H1 (cell line): ENCODE measurements around the gene TANC1. TPM values are rescaled to one million over a fixed set of nuclear protein-coding genes. Genes with fewer than 3 reads are reported as not detected.

ENCODE experiments used
- CTCF ChIA-PET: fragments of 300-600 bp; sonication (Branson Sonifier 250); formaldehyde crosslinking; loops from one replicate; lab custom pipeline; 2021; ENCODE audit not compliant: partially characterized antibody; lab: Charles Lee
- POLR2A ChIA-PET: fragments of 300-600 bp; sonication (Branson Sonifier 250); formaldehyde crosslinking; loops from one replicate; lab custom pipeline; 2021; ENCODE audit warnings: inconsistent platforms; ENCODE audit not compliant: partially characterized antibody; lab: Charles Lee
- DNase-seq, 2 experiments: peaks; one replicate each; pipeline versions ENCODE4 v3.0.0 to v3.0.0-alpha.2; 2010 to 2022; ENCODE audit warnings: low spot score in 2 of 2, low read depth in 1 of 2, mixed read lengths in 1 of 2
- FAIRE-seq: peaks from 2 replicates; lab custom pipeline; 2011; peaks lifted over from hg19 to GRCh38; lab: Jason Lieb, UNC
- H2AFZ ChIP-seq: 2 replicates; pipeline ENCODE4 v1.8.1; 2012; ENCODE audit warnings: low read length, inconsistent platforms
- H2AK5ac ChIP-seq: 2 replicates; pipeline ENCODE4 v1.6.1; 2013; ENCODE audit warnings: low read depth, low read length
- H2BK120ac ChIP-seq: replicated peaks from 2 replicates; pipeline ENCODE3; 2013; ENCODE audit warnings: low read depth, low read length, inconsistent platforms
- H2BK12ac ChIP-seq: 2 replicates; pipeline ENCODE4 v1.6.1; 2013; ENCODE audit warnings: low read depth, low read length
- H2BK15ac ChIP-seq: 2 replicates; pipeline ENCODE4 v1.6.1; 2013; ENCODE audit warnings: low read length
- H2BK20ac ChIP-seq: 2 replicates; pipeline ENCODE4 v1.6.1; 2013; ENCODE audit warnings: low read length
- H2BK5ac ChIP-seq: 2 replicates; pipeline ENCODE4 v1.6.1; 2013; ENCODE audit warnings: low read depth, low read length
- H3K14ac ChIP-seq: 2 replicates; pipeline ENCODE4 v1.6.1; 2013; ENCODE audit warnings: inconsistent platforms; ENCODE audit not compliant: insufficient read length
- H3K18ac ChIP-seq: 2 replicates; pipeline ENCODE4 v1.6.1; 2013; ENCODE audit warnings: low read length; ENCODE audit errors: extremely low read depth
- H3K23ac ChIP-seq: 2 replicates; pipeline ENCODE4 v1.6.1; 2013; ENCODE audit warnings: inconsistent platforms; ENCODE audit not compliant: insufficient read length
- H3K23me2 ChIP-seq: 2 replicates; pipeline ENCODE4 v1.6.1; 2013; ENCODE audit warnings: low read depth, low read length
- H3K27ac ChIP-seq: 2 replicates; pipeline ENCODE4 v1.6.1; 2011; ENCODE audit warnings: low read depth, low read length, inconsistent platforms
- H3K27me3 ChIP-seq, 4 experiments: replicated peaks in 1 of 4; 1 replicate in 1 of 4; 2 replicates in 3 of 4; pipeline versions ENCODE4 v1.6.1 to v1.8.1; 2011 to 2013; ENCODE audit warnings: low read length in 3 of 4, mild to moderate bottlenecking in 3 of 4, inconsistent platforms in 2 of 4, mixed read lengths in 2 of 4, moderate library complexity in 1 of 4; ENCODE audit not compliant: control insufficient read depth in 3 of 4, insufficient read depth in 3 of 4; ENCODE audit errors: extremely low read depth in 1 of 4
- H3K36me3 ChIP-seq, 4 experiments: 2 replicates each; pipeline versions ENCODE4 v1.6.1 to v1.8.1; 2011 to 2013; ENCODE audit warnings: mild to moderate bottlenecking in 4 of 4, low read length in 3 of 4, moderate library complexity in 2 of 4, control low read depth in 1 of 4, inconsistent platforms in 1 of 4; ENCODE audit not compliant: insufficient read depth in 4 of 4, control insufficient read depth in 2 of 4
- H3K4ac ChIP-seq: replicated peaks from 2 replicates; pipeline ENCODE3; 2013; ENCODE audit warnings: low read length, low read depth, mixed read lengths, inconsistent platforms; ENCODE audit not compliant: insufficient read length
- H3K4me1 ChIP-seq, 4 experiments: replicated peaks in 1 of 4; 1 replicate in 1 of 4; 2 replicates in 3 of 4; pipeline versions ENCODE4 v1.6.1 to v1.8.1; 2011 to 2013; ENCODE audit warnings: low read length in 3 of 4, inconsistent platforms in 2 of 4, mixed read lengths in 1 of 4; ENCODE audit not compliant: insufficient read depth in 4 of 4, control insufficient read depth in 3 of 4
- H3K4me2 ChIP-seq, 2 experiments: 2 replicates each; pipeline versions ENCODE4 v1.6.1 to v1.8.1; 2011 to 2013; ENCODE audit warnings: low read depth in 2 of 2, low read length in 2 of 2, control low read depth in 1 of 2, inconsistent platforms in 1 of 2, mild to moderate bottlenecking in 1 of 2; ENCODE audit not compliant: insufficient read depth in 1 of 2
- H3K4me3 ChIP-seq, 4 experiments: fragments of 200-600, 300-600 bp in 1 of 4; sonication (generic), shearing (Covaris generic), sonication (Bioruptor Twin) in 1 of 4; 2 replicates each; pipeline versions ENCODE4 v1.5.1 to v1.8.1; 2011 to 2016; ENCODE audit warnings: low read length in 4 of 4, low read depth in 3 of 4, control low read depth in 2 of 4, inconsistent platforms in 2 of 4, mild to moderate bottlenecking in 2 of 4, mixed read lengths in 1 of 4, moderate library complexity in 1 of 4; ENCODE audit not compliant: insufficient read depth in 2 of 4; ENCODE audit errors: extremely low read depth in 1 of 4
- H3K56ac ChIP-seq: replicated peaks from 2 replicates; pipeline ENCODE3; 2013; ENCODE audit warnings: low read depth, mild to moderate bottlenecking, mixed read lengths, low read length, inconsistent platforms; ENCODE audit not compliant: insufficient read length
- H3K79me1 ChIP-seq: 2 replicates; pipeline ENCODE4 v1.6.1; 2013; ENCODE audit warnings: low read depth, low read length, control low read depth
- H3K79me2 ChIP-seq, 2 experiments: 2 replicates each; pipeline versions ENCODE4 v1.6.1 to v1.8.1; 2012 to 2013; ENCODE audit warnings: low read length in 2 of 2, mild to moderate bottlenecking in 2 of 2, inconsistent platforms in 1 of 2; ENCODE audit not compliant: insufficient read depth in 2 of 2, control insufficient read depth in 1 of 2
- H3K9ac ChIP-seq, 4 experiments: replicated peaks in 1 of 4; 1 replicate in 1 of 4; 2 replicates in 3 of 4; pipeline versions ENCODE4 v1.6.1 to v1.8.1; 2011 to 2013; ENCODE audit warnings: low read depth in 3 of 4, low read length in 3 of 4, control low read depth in 2 of 4, mild to moderate bottlenecking in 2 of 4, moderate library complexity in 2 of 4, inconsistent platforms in 1 of 4; ENCODE audit errors: extremely low read depth in 1 of 4
- H3K9me3 ChIP-seq, 2 experiments: 2 replicates each; pipeline versions ENCODE4 v1.6.1 to v1.8.1; 2012 to 2013; ENCODE audit warnings: mild to moderate bottlenecking in 2 of 2, moderate library complexity in 2 of 2, control low read depth in 1 of 2, inconsistent platforms in 1 of 2, low read depth in 1 of 2, low read length in 1 of 2, mixed read lengths in 1 of 2; ENCODE audit not compliant: insufficient read depth in 2 of 2
- H4K20me1 ChIP-seq, 2 experiments: replicated peaks in 1 of 2; 2 replicates each; pipeline versions ENCODE3 to v1.8.1; 2011 to 2013; ENCODE audit warnings: inconsistent platforms in 2 of 2, low read length in 2 of 2, mild to moderate bottlenecking in 1 of 2; ENCODE audit not compliant: insufficient read depth in 2 of 2, control insufficient read depth in 1 of 2
- H4K5ac ChIP-seq: 2 replicates; pipeline ENCODE4 v1.6.1; 2013; ENCODE audit warnings: low read length, low read depth, mixed read lengths, inconsistent platforms; ENCODE audit not compliant: insufficient read length
- H4K8ac ChIP-seq: 2 replicates; pipeline ENCODE4 v1.8.0; 2013; ENCODE audit warnings: mild to moderate bottlenecking, moderate library complexity, low read length, inconsistent platforms; ENCODE audit not compliant: insufficient read depth; ENCODE audit errors: extremely low read depth
- H4K91ac ChIP-seq: replicated peaks from 2 replicates; pipeline ENCODE3; 2013; ENCODE audit warnings: low read length, mixed read lengths, inconsistent platforms; ENCODE audit not compliant: insufficient read length
- PHF8 ChIP-seq: fragments of 200-600 bp; sonication (generic); conservative IDR thresholded peaks from 2 replicates; pipeline ENCODE4 v1.7.1; 2012; ENCODE audit warnings: low read depth, mild to moderate bottlenecking, inconsistent platforms, low read length, moderate library complexity
- SUZ12 ChIP-seq: fragments of 200-600 bp; sonication (generic); IDR thresholded peaks from 2 replicates; pipeline ENCODE4 v1.6.1; 2012; ENCODE audit warnings: mild to moderate bottlenecking, inconsistent platforms, low read length, moderate library complexity, mixed read lengths
- TAF7 ChIP-seq: optimal IDR thresholded peaks from 2 replicates; pipeline ENCODE3; 2011; ENCODE audit warnings: low read depth, mild to moderate bottlenecking, inconsistent platforms, low read length, moderate library complexity, borderline replicate concordance
- TCF12 ChIP-seq: IDR thresholded peaks from 2 replicates; pipeline ENCODE4 v1.6.1; 2011; ENCODE audit warnings: low read depth, mild to moderate bottlenecking, low read length
- WGBS, 2 experiments: shearing (Covaris generic) in 1 of 2; methylation state at CpG; one replicate each; pipeline versions ENCODE4 v1.1.6 to v1.1.7; 2013 to 2015; ENCODE audit warnings: low lambda C conversion rate in 2 of 2, mixed read lengths in 2 of 2, inconsistent platforms in 1 of 2, low coverage in 1 of 2, missing lambda C conversion rate in 1 of 2; ENCODE audit not compliant: insufficient replicate concordance in 2 of 2, insufficient coverage in 1 of 2, insufficient read length in 1 of 2; ENCODE audit errors: extremely low coverage in 1 of 2, missing lambda C conversion rate in 1 of 2; 5-methylcytosine and 5-hydroxymethylcytosine counted together
- polyA plus RNA-seq, 7 experiments: library from polyadenylated mRNA; depleted of rRNA in 3 of 7; stranded (reverse) in 5 of 7; unstranded in 2 of 7; fragments of >200 nt in 5 of 7; fragments of 200-250 nt in 2 of 7; gene quantifications; 1 replicate in 5 of 7; 2 replicates in 1 of 7; 4 replicates in 1 of 7; pipeline versions ENCODE4 v1.2.1 to v1.2.3, GENCODE V29; 2011 to 2013; ENCODE audit warnings: missing spikeins in 2 of 7, mixed read lengths in 2 of 7
- total RNA-seq: library from RNA; stranded (reverse); fragmentation: NEBNext Ultra II Directional; extraction: Animal tissue kit (Norgen Biotek cat#: 25700); gene quantifications from 2 replicates; pipeline ENCODE4 v1.2.1, GENCODE V29; 2021
- TF ChIP-seq, protein P1 (sequence below): IDR thresholded peaks from 2 replicates; pipeline ENCODE4 v1.6.1; 2012; ENCODE audit warnings: inconsistent platforms

TANC1 gene
- total and polyA plus RNA-seq, 2 of the 8 experiments (the other 6 are each of a cell fraction or from before 2014, with no cell fraction given) = 4.1 to 7.6 TPM

DNA sequence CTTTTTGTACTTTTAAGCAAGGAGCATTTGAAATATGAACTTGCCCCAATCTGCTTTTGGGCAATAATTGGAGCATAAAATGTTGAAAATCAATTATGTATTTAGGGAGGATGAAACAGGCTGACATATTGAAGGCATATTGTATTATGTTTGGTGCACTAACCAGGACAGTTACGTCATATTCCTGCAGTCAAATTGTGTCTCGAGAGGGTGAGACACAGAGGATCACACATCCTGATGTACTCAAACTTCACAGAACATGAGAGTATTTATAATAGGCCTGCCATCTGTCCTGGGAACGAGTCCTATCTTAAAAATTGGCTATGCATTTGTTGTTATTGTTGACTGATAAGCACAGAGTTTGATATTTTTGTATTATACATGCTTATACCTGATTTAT lies 44.7 kb downstream of the TANC1 start:
- H3K4me2 ChIP-seq = no peak overlapping the region
- H2BK5ac ChIP-seq = no peak overlapping the region
- peaks cover 0 to 3% (median 0%) of the 10 kb centered on the region in 4 experiments; a peak in 3 of 7 replicates for H3K4me1 ChIP-seq
- no peaks in the 10 kb centered on the region for H3K27me3 ChIP-seq
- H3K56ac ChIP-seq = no peak overlapping the region
- H3K18ac ChIP-seq = no peak overlapping the region
- H2BK12ac ChIP-seq = no peak overlapping the region
- H3K23ac ChIP-seq = no peak overlapping the region
- H3K27ac ChIP-seq = no peak overlapping the region
- DNase-seq = no peak
- peaks cover 16 to 18% of the 10 kb centered on the region in 2 experiments; a peak in 3 of 4 replicates for H3K9me3 ChIP-seq
- POLR2A ChIA-PET = no interaction called here
- H3K4me3 ChIP-seq = no peak overlapping the region
- no peak overlapping the region for H2AK5ac ChIP-seq
- H3K4ac ChIP-seq = no peak overlapping the region
- H2AFZ ChIP-seq = no peak overlapping the region
- WGBS, 2 experiments = 93% methylated on average over 3 of the region's 3 CpGs; no CpG with 5 or more reads in 1 of the 2 experiments
- H2BK20ac ChIP-seq = no peak overlapping the region
- no peaks in the 10 kb centered on the region for H3K36me3 ChIP-seq
- CTCF ChIA-PET = interaction anchor here (1.0 to 2.1 kb wide), 3 partner anchors 8 to 257 kb away, joined by 3 to 7 read pairs (median 3); no protein-coding TSS in a partner anchor
- H3K79me2 ChIP-seq = no peaks in the 10 kb centered on the region
- H3K9ac ChIP-seq = no peak overlapping the region
- no peak overlapping the region for H2BK15ac ChIP-seq
- H3K14ac ChIP-seq = no peak overlapping the region
- H4K91ac ChIP-seq = no peak overlapping the region
- H2BK120ac ChIP-seq = no peak overlapping the region
- no peak for FAIRE-seq
- no peak overlapping the region for H4K8ac ChIP-seq
- H4K5ac ChIP-seq = no peak overlapping the region
- TF ChIP-seq, protein P1, sequence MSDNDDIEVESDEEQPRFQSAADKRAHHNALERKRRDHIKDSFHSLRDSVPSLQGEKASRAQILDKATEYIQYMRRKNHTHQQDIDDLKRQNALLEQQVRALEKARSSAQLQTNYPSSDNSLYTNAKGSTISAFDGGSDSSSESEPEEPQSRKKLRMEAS = no peak
- TF ChIP-seq PHF8 (no peak), TCF12 (no peak), SUZ12 (no peak), TAF7 (no peak)
- no peaks in the 10 kb centered on the region for H3K79me1 ChIP-seq
- H4K20me1 ChIP-seq = peaks cover 0 to 2% of the 10 kb centered on the region in 2 experiments
- H3K23me2 ChIP-seq = no peaks in the 10 kb centered on the region
